ENCODE data around the gene SCRN2.

The SCRN2 gene

DNA sequence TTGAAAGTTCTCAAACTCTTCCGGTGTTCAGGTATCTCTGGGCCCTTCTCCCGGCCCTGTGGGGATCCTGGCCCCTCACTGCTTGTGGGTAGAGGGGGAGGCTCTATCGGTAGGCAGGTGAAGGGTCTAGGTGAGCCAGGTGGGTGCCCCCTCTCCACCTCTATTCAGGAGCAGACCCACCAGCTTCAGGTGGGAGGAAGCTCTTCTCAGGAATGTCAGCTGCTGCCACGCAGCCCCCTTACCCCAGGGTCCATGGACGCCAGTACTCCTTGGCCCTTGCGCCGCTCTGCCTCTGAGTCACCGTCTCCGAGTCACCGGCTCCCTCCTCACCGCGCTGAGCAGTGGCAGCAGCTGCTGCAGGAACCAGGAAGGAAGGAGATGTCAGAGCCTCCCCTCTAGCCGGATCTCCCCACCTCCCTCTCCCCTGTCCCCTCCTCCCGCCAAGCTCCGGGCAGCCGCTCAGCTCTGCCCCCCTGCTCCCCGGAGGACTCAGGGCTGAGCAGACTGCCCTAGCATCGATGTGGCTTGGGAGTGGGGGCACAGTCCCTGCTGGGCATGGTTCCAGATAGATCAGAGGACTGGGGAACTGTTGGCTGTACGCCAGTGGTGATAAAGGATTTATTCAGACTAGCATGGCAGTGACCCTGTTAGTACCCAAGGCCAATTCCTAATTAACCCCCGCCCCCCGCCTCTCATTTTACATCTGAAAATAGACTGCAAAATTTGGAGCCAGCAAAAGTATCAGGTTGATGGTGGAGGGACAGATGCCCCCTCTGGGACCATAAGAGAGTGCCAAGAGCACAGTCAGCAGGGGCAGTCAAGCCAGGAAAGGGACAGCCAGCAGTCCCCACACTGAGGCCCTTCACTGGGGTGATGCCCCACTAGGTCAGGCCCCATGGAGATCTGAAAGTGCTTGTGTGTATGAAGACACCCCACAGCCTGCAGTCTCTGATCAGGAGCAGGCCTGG is 19.4 kb downstream of the SCRN2 start, which contains the start of gene OSBPL7:
OSBPL7 (minus strand) TSS at position 371 of the 968 bp plus-strand sequence. CDS start 1,516 bp downstream, outside the sequence.
- peak; percentile 49 to 57 for DNase-seq (ENCODE audit: low read depth in 2 of 2)

DNA sequence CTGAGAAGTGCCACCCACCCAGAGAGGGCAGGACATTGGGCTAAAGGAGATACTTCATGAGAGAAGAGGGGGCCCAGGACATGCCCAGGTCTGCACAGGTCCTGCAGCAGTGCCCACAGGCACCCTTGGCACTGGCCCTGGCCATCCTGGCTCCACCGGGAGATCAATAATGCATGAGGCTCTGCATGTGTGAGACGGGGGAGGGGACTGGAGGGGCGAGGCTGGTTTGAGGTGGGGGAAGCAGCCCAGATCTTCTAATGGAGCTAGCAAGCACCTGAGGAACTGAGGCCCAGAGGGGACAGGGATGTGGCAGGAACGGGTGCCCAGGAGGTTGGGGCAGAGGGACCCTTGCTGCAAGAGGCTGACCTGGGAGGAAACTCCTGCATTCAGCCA is 20.0 kb downstream of the SCRN2 start:
- no peak for DNase-seq (ENCODE audit: low read depth in 2 of 2)

DNA sequence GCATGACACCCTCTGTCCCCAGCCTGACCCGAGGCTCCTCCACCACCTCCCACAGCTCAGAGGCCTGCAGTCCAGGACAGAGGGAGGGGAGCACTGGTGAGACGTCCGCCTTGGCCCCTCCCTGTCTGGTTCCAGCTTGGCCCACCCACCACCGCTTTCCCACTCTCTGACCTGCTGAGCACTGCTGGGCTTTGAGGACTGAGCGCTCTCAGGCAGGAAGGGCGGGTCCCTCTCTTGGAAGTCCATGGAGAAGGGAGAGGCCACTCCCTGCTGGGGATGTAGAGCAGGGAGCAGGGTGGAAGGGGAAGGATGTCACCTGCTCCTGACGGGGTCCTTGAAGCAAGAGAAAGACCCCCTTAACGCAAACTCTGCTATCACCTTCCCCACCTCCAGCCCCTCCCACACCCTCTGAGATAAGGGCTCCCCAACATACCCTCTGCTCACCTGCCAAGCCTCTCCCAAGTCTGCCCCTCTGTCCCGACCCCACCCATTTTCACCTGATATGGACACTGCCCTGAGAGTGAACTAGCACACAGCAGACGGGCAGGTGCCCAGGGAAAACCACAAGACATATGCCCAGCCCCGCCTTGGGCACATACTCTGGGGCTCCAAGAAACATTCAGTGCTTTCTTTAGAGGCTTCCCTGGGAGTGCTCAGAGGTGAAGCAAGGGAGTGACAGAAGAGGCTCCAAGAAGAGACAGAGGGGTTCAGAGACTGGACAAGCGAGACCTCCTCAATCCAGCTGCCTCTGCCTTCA is 20.9 kb downstream of the SCRN2 start:
- no peak for DNase-seq (ENCODE audit: low read depth in 2 of 2)

DNA sequence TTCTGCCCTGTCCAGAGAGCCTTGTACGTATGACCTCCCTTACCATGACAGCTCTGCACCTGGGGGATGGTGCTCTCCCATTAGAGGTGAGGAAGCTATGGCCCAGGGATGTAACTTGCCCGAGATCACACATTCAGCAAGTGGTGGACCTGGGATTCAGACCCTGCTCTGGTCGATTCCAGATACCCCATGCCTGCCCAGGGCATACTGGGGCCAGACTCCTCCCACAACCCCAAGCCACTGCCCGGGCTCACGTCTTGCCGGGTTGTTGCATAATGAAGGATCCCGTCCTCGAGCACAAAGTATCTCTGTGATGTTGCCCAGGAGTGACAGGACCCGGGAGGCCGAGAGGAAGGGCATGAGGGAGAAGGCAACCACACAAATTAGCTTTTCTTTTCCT is 21.6 kb downstream of the SCRN2 start:
- no peak for DNase-seq (ENCODE audit: low read depth in 2 of 2)

DNA sequence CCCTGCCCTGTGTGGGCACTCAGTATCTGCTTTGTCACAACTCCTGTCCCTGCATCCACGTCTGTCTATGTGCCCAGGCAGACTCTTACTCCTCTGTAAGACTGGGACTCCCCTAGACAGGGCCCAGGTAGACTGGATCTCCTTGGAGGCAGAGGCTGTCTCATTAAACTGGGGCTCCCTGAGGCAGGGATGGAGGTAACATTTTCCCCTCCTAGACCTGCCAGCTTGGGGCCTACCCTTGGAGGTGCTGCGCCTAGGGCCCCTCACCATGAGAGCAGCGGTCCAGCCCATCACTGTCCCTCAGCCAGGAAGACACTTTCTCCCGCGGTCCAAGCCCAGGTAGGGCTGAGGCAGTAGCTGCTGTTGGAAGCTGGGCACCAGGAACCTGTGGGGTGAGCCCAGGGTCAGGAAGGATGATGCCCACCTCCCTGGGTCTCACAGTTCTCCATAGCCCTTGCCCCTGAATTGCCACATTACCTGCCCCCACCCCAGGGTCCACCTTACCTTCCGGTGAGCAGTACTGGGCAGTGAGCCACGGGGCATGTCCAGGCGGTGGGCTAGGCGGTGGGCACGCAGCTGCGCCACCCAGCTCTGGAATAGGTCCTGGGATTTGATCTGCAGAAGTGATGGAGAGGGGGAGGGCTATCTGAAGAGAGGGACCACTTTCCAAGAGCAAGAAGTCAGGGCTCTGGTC is 22.9 kb downstream of the SCRN2 start:
- DNase-seq (ENCODE audit: low read depth in 2 of 2) = no peak

DNA sequence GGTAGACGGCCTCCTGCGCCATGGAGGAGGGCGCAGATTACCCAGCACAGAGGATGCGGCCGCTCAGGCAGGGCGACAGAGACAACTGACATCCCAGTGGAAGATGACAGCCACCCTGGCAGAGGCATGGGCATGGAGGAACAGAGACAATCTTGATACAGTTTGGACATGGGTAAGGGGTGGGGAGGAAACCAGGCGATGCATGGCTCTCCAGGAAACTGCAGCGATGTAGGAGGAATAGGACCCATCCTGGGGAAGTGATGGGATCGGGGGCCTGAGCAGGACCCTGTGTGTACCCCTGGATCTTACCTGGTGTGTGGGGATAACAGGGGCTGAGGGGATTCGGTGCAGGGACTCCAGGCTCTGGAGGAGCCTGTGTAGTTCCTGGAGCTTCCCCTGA is 24.1 kb downstream of the SCRN2 start:
- no peak for DNase-seq (ENCODE audit: low read depth in 2 of 2)

DNA sequence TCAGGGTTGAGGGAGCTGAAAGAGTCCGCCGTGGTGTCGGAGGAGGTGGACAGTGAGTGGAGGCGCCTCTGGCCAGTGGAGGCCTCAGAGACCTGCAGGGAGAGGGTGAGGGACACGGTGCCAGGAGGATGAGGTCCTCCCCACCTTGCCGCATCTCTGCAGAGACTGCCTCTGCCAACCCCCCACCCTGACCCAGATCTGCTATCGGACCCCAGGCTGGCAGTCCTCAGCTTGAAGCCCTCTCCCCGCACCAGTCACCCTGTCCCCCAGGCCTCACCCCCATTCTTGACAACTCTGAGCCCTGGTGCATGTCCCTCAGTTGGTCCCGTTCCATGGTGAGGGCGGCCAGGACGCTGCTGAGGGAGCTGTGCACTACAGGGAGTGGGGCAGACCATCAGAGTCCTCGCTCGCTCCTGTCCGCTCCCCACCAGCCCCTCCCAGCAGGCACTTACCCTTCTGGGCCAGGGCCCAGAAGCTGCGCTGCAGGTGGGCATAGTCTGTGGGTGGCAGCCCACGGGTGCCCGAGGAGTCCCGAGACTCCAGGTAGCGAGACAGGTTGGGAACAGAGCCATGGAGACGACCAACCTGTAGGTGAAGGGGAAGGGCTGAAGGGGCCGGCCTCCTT is 24.9 kb downstream of the SCRN2 start:
- no peak for DNase-seq (ENCODE audit: low read depth in 2 of 2)

DNA sequence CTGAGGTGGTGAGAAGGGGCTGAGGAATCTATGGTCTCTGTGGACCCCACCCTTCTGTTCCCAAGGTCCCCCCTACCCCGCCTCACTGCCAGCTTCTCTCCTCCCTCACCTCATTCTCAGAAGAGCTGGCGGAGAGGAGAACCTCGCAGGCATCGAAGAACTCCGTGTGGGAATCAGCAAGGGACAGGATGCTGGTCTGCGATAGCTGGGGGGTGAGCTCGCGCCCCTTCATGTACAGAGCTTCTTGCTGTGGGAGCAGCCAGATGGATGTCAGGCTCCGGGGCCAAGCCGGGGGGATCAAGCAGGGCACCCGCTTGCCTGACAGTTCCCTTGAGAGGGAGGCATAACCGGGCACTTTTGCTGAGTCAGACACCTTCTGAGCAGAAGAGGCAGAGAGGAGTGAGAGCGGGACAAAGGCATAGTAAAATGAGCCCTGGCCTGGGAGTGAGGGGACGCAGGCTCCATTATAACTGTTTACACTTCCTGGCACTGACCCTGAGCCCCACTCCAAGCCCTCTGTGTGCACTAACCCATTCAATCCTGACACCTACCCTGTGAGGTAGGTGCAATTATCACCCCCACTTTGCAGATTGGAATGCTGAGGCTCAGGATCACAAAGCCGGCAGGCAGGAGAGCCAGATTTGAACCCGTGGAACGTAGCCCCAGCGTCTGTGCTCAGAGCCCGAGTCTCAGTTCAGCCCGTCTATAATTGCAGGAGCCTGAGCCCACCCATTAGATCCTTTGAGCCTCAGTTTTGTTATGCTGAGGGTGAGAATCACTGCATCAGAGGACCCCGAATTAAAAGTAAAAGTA is 25.8 kb downstream of the SCRN2 start:
- DNase-seq (ENCODE audit: low read depth in 2 of 2) = no peak

DNA sequence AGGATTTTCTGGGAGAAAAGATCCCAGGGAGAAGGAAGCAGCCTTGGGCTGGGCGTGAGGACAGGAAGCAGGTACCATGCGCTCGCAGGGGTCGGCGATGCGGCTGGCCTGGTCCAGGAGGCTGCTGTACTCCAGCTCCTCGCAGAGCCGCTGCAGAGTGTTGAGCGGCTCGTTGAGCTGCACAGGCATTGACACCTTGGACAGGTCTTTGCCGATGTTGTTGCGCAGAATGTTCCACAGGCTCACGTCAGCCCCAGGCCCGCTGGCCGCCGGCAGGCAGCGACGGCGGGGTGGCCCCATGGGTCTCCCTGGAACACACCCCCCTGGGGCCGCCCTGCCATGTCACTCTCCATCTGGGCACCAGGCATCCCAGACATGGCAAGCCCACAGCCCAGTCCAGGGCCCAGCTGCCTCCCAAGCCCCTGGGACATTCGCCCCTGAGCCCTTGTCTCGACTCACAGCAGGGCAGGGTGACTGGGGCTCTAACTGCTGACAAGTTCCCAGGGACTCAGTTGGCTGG is 27.5 kb downstream of the SCRN2 start:
- no peak for DNase-seq (ENCODE audit: low read depth in 2 of 2)

DNA sequence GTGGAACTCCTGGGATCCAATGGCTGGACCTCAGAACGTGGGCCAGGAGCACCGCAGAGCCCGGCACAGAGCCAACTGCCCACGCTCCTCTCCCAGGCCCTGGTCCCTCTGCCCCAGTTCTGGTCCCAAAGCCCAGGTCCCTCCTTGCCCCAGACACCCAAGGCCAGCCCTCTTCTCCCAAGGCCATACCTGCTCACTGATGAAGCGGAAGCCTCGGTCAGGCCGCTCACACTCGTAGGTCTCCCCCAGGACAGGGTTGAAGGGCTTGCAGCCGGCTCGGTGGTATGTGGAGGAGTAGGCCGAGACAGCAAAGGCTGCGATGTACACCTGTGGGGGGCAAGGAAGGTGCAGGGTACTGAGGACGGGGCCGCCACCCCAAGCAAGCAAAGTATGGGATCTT is 28.0 kb downstream of the SCRN2 start:
- no peak for DNase-seq (ENCODE audit: low read depth in 2 of 2)

DNA sequence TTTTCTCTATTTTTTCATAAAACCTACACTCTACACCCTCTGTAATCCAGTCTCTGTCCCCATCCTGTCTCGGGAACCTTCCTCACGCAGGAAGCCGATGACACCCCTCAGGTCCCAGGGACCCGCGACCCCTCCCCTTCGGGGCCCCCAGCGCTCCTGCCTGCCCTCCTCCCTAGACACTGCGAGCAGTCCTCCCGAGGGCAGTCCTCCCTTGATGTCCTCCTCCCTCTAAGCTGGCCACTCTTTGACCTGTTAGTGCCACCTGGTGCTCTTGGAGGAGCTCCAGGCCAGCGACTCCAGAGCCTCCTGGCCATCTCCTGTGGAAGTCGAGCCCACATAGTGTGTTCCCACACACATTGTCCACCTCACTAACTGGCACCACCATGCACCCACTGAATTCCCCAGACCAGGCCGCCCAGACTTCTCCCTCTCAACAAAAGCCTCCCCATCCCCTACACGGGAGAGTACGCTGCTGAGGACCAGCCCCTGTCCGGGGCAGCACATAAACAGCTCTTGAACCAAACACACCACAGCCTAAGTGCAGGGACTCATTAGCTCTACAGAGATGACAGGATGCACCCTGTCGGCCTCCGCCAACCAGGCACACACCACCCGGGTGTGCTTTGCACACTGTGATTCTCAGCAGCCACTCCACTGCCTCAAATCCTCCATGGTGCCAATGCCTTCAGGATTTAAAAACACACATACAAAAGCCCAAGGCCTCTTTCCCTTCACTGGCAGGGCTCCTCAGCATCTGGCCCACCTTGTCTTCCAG is 28.7 kb downstream of the SCRN2 start:
- no peak for DNase-seq (ENCODE audit: low read depth in 2 of 2)

DNA sequence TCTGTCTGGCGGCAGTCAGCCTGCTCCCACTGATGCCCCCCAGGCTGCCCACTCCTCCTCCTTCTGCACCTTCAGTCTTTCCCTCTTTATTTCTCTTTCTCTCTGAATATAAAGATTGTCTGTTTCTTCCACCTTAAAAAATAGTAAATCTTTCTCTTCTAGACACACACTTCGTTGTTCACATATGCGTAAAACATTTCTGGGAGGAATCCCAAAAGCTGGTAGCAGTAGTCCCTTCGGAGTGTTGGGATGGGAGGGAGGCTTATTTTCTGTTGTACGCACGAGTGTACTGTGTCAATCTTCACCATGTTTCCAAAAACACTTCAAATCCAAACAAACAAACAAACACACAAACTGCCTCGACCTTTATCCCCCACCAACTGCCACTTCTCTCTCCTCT is 29.4 kb downstream of the SCRN2 start:
- no peak for DNase-seq (ENCODE audit: low read depth in 2 of 2)

DNA sequence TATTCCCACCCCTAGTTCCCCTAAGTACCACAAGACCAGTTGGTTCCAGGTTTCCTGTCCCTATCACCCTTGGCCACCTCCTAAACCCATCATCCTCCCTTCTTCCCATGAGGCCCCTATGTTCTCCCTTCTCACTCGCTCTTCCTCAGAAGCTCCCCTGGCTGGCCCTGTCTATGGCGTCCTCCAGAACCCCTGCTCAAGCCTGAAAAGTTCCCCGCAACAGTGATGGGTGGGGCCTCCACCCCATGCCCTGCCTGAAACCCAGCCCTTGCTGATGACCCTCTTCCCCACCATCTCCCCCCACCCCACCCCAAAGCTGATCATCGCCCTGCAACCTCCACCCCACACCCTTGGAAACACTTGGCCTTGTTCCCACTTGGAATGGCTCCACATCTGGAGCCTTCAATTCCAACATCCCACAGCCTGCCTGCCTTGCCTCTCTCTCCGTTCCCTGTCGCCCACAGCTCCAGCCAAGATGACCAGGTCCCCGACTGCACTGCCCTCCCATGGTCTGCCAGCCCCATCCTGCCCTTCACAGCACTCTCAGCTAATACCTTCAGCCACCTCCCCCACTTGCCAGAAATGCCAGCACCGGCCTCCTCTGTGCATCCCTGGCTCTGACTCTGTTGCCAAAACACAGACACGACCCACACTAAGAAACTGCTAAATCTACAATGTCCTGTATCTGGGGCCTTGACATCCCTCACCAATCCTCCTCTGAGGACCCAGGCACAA is 30.0 kb downstream of the SCRN2 start:
- no peak for DNase-seq (ENCODE audit: low read depth in 2 of 2)

DNA sequence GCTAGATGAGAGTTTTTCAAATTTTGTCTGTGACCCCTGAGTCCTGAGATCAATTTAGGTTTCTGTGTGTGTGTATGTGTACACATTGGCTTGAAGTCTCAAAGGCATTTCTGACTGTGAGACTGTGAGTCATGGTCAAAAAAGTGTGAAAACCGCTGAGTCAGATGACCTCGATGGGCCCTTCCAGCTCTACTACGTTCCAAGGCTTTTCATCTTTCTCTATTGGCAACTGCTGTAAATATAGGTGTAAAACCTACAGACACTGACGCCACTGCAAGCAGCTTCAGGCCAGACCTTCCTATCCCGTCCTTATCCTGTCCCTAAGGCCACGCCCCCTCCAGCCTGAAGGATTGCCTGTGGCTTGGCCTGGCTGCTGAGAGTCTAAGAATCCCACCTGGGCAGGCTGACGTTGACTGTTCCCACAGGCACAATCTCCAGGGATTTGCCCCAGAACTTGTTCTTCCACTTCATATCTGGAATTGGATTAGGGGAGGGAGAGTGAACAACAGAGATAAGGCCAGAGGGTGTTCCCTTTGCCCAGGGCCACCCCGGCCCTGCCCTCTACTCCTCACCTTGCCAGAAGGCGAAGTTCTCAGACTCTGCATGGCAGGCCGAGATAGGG is 30.8 kb downstream of the SCRN2 start:
- no peak for DNase-seq (ENCODE audit: low read depth in 2 of 2)

DNA sequence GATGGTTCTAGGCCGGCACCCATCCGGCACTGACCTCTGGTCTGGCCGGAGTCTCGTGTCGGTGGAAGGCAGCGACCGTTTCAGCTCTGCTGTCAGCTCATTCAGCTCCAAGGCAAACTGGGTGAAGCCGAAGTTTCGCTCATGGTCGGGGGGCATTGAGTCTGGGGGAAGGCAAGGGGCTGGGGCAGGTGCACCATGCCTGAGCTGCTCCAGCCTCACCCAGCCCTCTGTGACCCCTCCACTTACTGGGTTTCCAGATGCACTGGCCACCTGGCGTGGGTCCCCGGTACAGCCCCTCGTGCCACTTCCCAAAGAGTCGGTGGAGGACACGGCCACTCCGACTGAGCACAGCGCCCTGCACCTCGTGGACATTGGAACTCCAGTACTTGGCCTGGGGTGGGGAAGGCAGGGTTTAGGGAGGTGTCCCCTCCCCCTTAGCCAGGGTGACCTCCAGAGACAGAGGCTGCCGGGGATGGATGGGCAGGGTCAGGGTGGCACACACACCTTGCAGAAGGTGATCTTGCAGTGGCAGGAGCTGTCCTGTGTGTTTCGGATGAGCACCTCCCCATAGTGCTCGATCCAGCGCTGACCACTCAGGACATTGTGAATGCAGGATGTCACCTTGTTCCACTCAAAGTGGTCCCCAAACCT is 32.1 kb downstream of the SCRN2 start:
- no peak for DNase-seq (ENCODE audit: low read depth in 2 of 2)

DNA sequence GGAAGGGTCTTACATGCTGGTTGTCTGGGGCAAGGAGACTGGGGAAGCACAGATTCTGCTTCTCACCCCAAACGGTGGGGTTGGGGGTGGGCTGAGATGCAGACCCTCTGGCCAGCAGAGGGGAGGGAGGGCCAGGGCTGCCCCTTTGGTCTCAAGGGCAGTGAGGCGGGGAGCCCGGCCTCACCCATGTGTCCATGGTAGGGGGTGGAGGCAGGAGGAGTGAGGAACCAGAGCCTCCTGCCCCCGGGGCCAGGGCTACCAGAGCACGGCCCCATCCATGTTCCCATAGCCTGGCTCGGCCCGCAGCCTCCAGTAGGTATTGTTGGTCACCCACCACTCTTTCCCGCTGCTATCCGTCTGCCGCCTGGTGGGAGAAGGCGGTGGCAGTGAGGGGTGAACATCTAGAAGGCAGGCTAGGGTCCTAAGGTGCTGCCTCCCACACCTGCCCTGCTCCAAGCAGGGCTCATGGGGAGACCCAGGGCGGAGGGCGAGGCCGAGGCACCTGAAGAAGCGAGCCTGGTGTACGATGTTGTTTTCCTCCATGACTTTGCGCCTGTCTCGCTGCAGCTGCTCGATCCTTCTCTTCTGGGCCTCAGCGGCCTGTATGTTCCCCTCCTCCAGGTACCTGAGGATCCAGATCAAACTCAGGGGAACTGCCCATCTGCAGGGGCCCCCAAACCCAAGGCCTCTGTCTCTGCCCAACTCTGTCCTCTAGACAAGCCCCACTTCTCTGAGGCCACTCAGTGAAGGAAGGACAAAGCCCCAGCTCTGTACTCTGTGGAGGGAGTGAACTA is 32.8 kb downstream of the SCRN2 start:
- no peak for DNase-seq (ENCODE audit: low read depth in 2 of 2)

DNA sequence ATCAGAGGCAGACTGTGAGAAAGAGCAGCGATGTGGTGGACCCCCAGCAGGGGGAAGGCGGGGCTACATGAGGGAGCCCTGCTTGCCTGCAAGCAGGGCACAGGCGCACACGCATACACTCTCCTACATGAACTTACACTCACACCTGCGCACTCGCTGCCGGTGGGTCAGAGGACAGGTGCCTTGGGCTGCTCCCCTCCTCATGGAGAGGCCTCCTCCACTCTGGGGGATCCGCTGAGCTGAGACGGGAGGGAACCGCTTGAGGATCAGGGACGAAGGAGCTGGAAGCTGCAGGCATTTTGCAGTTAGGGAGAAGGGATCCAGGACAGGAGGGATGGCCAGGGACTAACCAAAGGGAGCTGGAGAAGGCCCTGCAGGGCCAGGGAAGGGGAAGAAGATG is 33.7 kb downstream of the SCRN2 start:
- no peak for DNase-seq (ENCODE audit: low read depth in 2 of 2)

DNA sequence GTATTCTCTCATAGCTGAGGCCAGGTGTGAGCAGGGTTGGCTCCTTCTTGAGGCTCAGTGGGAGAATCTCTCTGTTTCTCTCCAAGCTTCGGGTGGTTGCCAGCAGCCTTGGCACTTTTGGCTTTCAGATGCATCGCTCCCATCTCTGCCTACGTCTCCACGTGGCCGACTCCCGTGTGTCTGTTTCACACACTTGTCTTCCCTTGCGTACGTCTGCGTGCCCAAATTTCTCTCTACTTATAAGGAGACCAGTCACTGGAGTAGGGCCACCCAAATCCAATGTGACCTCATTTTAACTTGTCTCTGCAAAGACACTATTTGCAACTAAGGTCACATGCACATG is 34.2 kb downstream of the SCRN2 start:
- DNase-seq (ENCODE audit: low read depth in 2 of 2) = no peak

Measured in activated CD4-positive, alpha-beta T cell treated with anti-CD3 and anti-CD28 coated beads for 24 hours (primary cell).